Frontal cortex (tissue), 4 donors: ENCODE results near the gene NEK7. TPM values are rescaled to one million over a fixed set of nuclear protein-coding genes. Genes with fewer than 3 reads are reported as not detected.
"Not testable (repeated sequence)": the region's sequence is repeated elsewhere in the genome, so short reads cannot be mapped to it uniquely, and the experiment has no call there.

Experiments used
- DNase-seq, 2 donors: peaks; one replicate each; pipeline ENCODE4 v3.0.0; 2012; ENCODE audit warnings: low spot score in 2 of 2
- FAIRE-seq: peaks from 2 replicates; lab custom pipeline; 2012; peaks lifted over from hg19 to GRCh38; lab: Jason Lieb, UNC
- total RNA-seq: library from RNA; depleted of rRNA; stranded (reverse); fragments of >200 nt; gene quantifications from one replicate; pipeline ENCODE4 v1.2.3, GENCODE V29; 2014
- donor health status: control.
- donor health status: control.
- donor health status: control.

NEK7 gene
- total RNA-seq, 1 donor from 2014 or later: 15.1 TPM

DNA sequence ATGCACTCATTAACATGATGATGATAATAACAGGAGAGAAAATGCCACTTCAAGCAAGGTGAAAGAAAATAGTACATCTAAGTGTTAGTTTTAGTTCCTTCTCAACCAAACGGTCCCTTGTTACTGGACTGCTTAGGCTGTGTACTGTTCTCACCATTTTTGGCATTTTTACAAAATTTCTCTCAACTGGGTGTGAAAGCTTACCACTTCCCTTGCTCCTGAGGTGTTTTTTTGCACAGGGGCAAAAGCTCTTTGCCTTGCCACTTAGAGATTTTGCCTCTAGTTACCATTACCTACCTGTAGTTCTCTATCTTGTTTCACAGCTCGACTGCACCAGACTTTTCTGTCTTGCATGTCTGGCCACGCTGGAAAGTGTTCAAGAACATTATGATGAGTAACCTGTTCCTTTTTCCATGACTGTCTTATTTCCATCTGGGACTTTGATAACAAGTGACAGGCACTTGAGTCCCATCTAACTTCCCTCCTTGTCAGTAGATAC lies 10.7 kb downstream of the NEK7 start:
- DNase-seq (no peak), FAIRE-seq (no peak)

DNA sequence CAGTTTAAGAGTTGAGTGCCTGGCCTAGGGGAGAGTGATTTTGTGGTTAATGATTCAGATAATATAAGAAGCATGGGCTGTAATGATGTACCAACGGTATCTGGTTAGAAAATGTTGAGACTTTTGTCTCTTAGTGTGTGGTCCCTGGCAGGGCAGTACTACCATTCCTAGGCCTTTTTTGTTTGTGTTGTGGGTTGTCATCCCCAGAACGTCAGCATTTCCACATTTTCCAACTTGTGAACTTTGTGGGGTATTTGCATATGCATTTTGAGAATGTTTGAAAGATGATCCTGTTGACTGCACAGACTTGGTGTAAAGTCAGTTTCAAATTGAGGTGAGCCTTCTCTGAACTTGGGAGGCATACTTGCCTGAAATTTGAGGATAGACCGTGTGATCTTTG lies 11.4 kb downstream of the NEK7 start:
- DNase-seq (no peak), FAIRE-seq (no peak)

DNA sequence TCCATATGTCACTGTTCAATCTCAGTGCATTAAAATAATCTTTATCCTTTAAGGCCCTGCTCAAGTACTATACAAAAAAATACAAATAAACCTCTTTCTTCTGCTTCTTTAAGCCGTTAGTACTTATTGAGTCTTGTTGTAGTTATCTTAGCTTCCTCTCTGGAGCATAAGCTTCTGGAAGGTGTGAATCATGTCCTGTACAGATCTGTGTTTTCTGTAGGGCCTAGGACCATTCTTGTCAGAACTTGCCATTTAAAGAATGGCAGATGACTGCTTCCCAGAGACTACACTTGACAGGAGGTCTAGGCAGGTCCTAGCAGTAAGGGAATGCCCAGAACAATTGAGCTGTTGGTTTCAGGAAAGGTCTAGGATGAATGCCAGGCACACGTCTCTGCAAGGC lies 12.9 kb downstream of the NEK7 start:
- no peak for DNase-seq
- no peak for FAIRE-seq

DNA sequence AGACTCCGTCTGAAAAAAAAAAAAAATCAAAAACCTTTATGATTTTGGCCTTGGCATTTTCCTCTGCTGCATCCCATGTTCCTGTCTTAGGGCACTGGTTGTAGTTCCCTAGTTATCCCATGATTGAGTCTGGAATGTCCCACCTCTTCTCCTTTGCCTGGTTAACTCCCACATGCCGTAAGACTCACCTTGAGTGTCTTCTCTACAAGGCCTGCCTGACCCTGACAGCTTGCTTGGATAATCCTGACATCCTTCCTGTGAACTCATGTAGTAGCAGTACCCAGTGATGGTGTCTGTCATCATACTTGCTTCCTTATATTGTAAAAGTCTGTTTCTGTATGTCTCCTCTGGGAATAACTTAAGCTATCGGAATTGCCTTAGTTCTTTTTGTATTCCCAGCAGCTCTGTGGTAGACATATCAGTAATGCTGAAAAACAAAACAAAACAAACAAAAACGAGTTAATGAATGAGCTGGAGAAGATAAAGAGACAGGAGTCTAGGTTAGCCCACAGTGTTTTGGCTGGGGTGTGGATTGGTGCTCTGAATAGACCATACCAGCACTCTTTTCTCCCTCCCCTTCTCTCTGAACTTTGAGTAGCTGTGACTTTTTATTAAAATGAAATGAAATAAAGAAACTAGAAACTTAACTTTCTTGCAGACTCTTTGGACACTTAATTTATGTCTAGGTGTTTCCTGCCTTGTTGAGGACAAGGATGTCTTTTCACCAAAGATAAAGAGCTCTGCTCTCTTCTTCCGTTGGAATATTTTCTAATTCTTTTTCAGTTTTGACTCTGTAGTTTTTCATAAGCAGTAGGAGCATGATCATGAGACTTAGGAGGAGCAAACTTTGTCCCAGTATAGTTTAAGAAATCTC lies 15.1 kb downstream of the NEK7 start:
- DNase-seq: no peak
- FAIRE-seq: no peak

DNA sequence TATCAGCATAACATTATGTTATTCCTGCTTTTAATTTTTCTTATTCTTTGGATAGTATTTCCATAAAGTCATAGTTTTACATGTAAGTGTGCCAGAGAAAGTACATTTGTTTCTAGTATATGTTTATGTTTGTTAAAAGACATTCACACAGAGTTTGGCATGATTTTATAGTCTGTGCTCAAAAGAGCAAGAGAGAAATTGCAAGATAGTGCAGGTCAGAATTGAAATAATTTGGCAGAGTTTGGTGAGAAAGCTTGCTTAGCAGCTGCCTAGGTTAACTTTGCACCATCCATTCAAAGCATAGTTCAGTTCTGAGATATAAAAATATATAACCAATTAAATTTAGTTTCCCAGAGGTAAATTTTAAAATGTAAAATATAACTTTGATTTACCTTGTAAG lies 17.0 kb downstream of the NEK7 start:
- FAIRE-seq (no peak), DNase-seq (no peak)

DNA sequence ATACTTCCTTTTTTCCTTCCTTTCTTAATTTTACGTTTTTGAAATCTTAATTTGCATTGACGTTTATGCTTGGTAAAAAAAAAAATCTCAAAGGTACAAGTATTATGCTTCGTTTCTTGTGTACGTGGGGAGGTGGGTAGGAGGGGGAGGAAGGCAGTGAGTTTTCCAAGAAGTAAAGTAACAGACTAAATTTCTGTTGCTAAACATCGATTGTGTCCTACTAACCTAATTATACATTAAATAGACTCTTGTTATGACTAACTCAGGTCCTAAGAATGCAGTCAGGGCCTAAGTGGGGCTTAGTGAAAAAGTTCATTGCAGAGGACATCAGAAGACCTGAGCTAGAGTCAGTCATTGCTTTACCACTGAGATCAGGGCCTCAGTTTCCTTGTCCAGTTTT lies 17.5 kb downstream of the NEK7 start:
- DNase-seq (no peak), FAIRE-seq (no peak)

DNA sequence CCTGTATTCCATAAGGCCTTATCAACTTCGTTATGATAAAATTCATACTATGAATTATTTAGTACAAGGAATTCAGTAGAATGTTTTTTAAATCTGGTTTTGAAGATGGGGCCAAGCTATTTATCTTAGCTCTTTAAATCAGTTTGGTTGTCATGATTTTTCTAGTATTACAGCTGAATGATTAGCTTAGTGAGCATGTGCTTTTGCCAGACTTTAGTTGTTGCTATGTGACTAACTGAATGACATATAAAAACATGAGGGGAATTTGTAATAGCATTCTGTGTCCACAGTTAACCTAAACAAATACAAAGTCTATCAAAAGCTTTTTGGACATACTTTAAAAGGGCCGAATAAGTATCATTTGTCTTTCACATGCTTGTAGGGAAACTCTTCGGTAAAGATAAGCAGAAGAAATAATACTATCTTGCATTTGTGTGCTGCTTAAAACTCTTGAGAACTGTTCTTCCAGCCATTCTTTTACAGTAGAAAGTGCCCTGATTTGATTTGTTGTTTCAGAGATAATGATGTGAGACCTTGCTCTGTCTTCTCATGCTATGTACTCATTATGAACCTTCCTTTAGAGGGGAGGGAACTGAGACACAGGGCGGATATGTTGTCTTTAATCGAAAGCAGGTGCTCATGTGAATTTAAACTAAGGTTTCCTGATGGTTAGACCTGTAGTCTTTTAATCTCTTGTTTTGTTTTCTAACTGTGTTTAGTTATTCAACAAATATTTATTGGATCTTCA lies 18.8 kb downstream of the NEK7 start:
- no peak for DNase-seq
- FAIRE-seq: no peak

DNA sequence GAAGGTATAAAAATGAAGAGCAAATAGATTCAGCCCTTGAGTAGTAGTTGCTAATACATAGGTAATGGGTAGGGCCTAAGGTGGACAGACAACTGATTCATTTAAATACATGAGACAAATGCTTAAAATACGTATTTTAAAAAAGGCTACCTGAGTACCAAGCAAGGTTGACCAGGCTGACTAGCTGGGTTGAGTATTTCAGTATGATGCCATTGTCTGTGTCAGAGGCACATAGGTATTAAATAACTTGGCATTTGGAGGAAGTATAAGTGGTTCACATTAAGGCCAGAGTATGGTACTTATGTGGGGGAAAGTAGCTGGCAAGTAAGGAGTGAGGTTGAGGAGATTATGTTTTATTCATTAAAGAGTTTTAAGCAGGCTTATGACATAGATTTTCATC lies 19.4 kb downstream of the NEK7 start:
- DNase-seq: no peak
- no peak for FAIRE-seq

DNA sequence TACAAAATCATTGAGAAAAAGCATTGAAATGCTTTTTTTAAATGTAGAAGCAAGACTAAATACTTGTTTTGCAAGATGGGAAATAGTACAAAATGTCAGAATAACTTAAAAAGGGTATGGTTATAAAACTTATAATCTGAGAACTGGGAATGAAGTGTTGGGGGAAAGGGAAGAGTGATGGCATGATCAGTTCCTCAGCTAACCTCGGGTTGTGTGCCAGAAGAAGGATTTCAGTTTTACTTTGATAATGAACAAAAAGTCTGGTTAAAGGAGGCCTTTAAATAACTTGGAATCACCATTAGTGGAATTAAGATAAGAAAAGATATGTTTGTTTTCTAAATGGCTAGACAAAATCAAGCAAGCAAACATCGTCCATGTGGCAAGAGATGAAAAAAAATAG lies 20.7 kb downstream of the NEK7 start:
- DNase-seq: no peak
- FAIRE-seq: no peak

DNA sequence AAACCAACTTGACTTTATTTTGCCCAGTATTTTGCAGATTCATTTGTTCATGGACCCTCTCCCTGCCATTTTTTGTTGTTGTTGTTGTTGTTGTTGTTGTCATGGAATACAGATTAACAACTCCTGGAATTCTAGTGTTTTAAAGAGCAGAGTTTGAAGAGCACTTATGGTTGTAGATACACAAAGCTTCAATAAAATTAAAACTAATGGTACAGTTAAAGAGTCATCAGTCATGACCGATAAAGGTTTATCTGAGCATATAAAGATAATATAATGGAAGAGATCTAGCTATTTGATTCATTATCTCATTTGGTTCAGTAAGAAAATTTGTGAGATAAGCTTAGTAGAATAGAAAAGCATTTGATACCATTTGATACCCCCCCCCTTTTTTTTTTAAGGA lies 21.8 kb downstream of the NEK7 start:
- DNase-seq: no peak
- no peak for FAIRE-seq

DNA sequence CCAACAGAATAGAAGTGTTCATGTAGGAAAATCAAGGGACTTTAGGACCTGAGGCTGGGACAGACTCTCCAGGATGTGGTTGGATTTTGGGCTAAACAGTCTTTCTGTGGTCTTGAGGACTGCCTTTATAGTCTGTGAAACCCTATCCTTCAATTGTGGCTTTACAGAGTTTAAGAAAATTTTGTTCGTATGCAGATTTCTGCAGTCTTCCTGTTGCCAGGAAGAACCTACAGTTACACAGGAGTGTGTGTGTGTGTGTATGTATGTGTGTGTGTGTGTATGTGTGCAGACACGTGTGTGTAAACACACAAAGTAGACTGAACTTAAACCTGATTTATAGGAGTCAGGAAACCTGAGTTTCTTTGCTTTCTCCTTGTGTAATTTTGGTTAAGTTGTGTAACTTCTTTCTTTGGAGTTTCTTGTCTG lies 22.8 kb downstream of the NEK7 start:
- no peak for DNase-seq

DNA sequence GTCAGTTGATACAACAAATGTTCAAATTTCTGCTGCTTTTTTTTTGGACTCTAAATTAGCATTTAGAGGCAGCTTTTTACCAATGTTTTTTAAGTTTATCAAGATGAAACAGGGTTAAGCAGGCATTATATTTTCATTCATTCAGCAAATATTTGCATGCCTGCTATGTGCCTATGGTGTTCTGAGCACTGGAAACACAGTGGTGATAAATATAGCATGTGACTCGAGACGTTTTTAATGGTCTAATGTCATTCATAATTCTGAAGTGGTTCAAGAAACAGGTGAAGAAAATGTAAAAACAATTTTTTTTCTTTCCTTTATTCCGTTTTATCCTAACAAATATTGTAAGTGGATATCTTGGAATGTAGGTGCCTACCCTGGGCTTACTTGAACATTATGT lies 26.8 kb downstream of the NEK7 start:
- DNase-seq: no peak
- FAIRE-seq: no peak

More for the DNA sequence above, 22.8 kb downstream of the NEK7 start:
- FAIRE-seq: no peak

DNA sequence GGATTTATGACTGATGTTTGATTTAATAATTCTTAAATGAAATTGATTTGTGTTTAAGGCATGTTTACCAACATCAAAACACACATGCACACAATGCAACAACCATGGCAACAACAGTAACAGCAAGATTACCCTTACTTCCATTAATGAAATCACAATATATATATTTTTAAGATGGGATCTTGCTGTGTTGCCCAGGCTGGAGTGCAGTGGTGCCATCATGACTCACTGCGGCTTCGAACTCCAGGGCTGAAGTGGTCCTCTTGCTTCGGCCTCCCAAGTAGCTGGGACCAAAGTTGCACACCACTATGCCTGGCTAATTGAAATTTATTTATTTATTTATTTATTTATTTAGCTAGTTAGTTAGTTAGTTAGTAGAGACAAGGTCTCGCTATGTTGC lies 27.7 kb downstream of the NEK7 start:
- FAIRE-seq (no peak), DNase-seq (no peak)

DNA sequence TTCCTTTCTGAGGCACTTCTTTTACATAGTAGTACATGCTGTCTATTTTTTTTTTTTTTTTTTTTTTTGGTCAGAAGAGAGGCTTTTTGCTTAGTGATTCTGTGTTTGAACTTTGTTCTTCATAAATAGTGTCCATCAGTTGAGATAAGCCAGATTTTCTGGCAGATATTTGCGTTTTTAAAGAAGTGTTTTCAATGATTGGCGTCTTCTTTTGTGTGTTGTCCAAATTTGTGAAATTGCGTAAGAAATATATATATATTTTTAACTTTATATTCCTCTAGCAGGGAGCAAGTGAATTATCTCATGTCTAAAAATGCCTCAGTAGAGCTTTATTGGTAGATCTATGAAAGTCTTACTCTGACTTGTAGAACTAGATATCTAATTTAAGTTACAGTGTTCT lies 28.3 kb downstream of the NEK7 start:
- DNase-seq (no peak), FAIRE-seq (no peak)

DNA sequence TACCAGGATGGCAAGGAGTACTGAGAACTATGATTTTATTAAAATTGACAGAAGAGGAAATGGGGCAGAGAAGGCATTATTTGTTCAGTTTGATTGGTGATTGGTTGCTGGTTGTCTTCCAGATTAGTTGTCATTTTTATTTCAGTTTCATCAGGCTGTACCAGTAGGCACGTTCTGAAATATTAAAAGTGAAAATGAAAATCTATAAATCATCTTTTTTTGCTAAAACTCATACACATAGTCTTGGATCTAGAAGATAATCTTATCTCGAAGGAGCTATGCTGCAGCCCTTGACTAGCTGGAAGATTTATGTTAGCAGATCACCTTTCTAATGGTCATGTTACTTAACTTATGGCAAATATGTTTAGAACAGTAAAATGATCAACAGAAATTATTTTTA lies 29.0 kb downstream of the NEK7 start:
- FAIRE-seq: no peak
- DNase-seq: no peak

DNA sequence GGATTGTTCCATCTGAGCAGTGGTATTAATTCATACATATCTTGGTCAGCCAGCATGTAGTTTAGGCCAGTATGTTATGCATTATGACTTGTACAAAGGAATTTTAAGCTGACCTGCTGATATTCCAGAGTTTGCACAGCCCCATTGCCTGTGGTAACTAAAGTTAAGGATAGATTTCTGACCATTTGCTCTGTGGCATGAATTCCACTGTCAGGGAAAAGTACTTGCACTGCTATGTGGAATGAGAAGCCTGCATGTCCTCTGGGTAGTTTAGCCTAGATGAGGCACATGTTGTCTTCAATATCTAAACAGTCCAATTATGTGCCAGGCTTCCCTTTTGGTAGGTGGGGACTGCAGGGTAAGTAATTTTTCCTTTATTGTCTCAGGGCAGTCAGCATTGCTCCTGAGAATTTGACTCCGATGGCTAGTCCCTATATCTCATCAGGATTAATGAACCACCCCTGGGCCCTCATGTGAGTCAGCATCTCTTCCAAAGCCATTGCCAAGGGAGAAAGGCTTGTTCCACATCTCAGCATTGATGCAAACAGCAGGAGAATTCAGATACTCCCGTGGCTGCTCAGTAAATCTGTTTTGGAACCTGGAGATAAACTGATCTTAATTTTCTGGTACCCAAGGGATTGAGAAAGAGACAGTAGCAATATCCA lies 30.2 kb downstream of the NEK7 start:
- no peak for DNase-seq
- FAIRE-seq: no peak

DNA sequence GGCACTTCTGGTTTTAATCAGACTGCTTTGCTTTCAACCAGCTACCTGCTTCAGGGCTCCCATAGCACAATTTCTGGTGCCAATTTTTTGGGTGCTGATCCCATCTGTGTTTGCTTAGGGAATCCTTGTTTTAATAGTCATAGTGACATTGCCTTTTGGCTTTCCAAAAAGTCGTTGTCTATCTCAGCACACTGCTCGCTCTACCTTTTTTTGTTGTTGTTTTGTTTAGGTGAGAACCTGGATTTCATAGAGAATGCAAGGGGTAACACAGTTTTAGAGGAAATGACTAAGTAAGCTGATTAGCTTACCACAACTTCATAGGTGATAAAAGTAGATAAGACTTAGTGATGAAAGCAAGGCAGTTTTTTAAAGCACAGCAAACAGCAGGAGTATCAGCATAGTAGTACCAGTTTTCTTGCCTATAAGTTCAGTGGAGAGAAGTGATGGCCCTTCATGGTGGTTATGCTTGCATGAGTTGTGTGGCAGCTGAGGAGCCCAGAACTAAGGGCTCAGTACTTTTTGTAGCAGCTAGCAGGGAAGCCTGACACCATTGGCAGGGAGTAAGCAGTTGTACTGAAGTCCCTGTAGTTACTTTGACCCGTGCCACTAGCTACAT lies 31.3 kb downstream of the NEK7 start:
- DNase-seq (no peak), FAIRE-seq (no peak)

DNA sequence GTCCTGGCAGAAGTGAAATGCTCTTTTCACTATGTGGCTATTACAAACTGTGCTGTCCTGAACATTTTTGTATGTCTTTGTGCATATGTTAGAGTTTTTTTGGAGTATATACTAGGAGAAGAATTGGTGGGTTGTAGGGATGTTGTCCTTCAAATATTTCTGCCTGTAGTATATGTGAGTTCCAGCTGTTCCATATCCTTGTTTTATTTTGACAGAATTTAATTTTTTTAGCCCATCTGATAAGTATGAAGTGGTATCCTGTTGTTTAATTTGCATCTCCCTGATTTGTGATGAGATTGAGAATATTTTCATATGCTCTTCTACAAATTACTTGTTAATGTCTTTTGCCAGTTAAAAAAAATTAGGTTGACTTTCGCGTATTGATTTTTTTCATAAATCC lies 34.3 kb downstream of the NEK7 start:
- no peak for DNase-seq
- FAIRE-seq: no peak

DNA sequence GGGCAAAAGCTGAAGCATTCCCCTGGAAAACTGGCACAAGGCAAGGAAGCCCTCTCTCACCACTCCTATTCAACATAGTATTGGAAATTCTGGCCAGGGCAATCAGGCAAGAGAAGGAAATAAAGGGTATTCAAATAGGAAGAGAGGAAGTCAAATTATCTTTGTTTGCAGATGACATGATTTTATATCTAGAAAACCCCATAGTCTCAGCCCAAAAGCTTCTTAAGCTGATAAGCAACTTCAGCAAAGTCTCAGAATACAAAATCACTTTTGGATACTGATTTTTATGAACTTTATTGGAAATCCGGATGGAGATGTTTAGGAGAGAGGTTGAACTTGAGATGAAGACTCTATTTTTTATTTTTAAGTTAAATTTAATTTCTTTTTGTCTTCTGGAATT lies 37.1 kb downstream of the NEK7 start:
- not testable (repeated sequence) for DNase-seq, FAIRE-seq

DNA sequence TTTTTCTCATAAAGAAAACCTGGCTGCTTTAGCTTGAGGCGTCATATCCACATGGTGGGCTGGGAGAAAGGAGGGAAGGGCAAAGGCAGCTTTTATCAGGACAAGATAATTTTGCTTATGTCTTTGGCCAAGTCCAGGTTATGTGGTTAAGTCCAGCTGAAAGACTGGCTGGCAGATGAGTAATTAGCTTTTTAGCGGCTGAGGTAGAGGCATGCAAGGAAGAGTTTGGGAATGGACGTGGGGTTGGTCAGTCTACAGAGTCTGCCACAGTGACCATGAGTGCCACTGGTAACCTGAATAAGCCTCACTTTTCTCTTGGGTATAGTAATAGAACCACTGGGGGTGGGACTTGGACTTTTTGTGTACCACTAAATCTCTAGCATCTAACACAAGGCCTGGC lies 39.8 kb downstream of the NEK7 start:
- FAIRE-seq (no peak), DNase-seq (no peak)
